HFF-Myc (cell line): Measurements from ENCODE around the gene XRCC3.

ENCODE experiments used
- DNase-seq: peaks from one replicate; pipeline ENCODE4 v3.0.0-alpha.2; 2011; ENCODE audit warnings: low read depth; ENCODE audit errors: extremely low read depth
- H3K4me3 ChIP-seq: replicated peaks from 2 replicates; pipeline ENCODE4 v1.5.1; 2011; ENCODE audit warnings: low read depth, mild to moderate bottlenecking, control low read depth, low read length
- TF ChIP-seq, protein P1 (sequence below): IDR thresholded peaks from 2 replicates; pipeline ENCODE4 v1.5.1; 2012; ENCODE audit warnings: mild to moderate bottlenecking, low read depth, low read length, control low read depth; ENCODE audit errors: missing control alignments

The XRCC3 gene

GRCh38 chr14:103735022-103735421 lies 19.8 kb upstream of the XRCC3 start:
- H3K4me3 ChIP-seq = no peak overlapping the region
- DNase-seq = no peak
- TF ChIP-seq, protein P1, sequence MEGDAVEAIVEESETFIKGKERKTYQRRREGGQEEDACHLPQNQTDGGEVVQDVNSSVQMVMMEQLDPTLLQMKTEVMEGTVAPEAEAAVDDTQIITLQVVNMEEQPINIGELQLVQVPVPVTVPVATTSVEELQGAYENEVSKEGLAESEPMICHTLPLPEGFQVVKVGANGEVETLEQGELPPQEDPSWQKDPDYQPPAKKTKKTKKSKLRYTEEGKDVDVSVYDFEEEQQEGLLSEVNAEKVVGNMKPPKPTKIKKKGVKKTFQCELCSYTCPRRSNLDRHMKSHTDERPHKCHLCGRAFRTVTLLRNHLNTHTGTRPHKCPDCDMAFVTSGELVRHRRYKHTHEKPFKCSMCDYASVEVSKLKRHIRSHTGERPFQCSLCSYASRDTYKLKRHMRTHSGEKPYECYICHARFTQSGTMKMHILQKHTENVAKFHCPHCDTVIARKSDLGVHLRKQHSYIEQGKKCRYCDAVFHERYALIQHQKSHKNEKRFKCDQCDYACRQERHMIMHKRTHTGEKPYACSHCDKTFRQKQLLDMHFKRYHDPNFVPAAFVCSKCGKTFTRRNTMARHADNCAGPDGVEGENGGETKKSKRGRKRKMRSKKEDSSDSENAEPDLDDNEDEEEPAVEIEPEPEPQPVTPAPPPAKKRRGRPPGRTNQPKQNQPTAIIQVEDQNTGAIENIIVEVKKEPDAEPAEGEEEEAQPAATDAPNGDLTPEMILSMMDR = no peak

GRCh38 chr14:103734081-103734888 lies 19.0 kb upstream of the XRCC3 start:
- TF ChIP-seq, protein P1 = no peak
- DNase-seq = no peak
- no peak overlapping the region for H3K4me3 ChIP-seq

GRCh38 chr14:103733651-103734050 lies 18.4 kb upstream of the XRCC3 start:
- H3K4me3 ChIP-seq = no peak overlapping the region
- DNase-seq = no peak
- TF ChIP-seq, protein P1 = no peak

DNA sequence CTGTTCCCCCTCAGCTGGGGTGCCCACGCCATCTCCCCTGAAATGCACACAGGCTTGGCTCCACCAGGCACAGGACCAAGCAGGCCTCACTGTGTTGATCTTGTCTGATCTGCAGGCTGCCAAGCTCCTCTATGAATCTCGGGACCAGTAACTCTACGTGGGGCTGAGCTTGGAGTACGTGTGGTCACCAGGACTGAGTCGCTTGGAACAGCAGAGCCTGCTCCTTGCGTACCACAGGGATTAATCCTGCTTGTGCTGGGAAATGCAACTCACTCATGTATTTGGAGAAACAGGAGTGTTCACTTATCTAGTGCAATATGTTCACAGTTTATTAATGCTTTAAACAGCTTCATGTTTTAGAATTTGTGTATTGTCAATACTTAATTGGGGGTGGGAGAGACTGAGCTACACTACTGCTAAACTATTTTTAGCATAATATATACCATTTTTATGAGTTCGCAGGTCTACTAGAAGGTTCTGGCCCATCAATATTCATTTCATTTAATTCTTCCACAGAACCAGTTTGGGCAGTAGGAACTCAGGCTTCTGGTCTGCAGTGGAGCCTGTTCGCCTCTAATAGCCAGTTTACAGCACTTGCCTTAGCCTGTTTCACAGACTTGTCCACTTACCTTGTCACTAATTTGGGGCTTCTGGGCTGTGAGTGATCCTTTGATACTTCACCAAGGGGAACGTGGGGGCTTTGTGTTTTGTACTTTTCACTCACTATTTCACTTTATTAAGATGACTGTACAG lies 17.8 kb upstream of the XRCC3 start:
- no peak for DNase-seq
- TF ChIP-seq, protein P1 = no peak

GRCh38 chr14:103731916-103732867 lies 16.9 kb upstream of the XRCC3 start:
- no peak overlapping the region for H3K4me3 ChIP-seq
- TF ChIP-seq, protein P1 = no peak
- DNase-seq = no peak

More for the DNA sequence above, 17.8 kb upstream of the XRCC3 start:
- no peak overlapping the region for H3K4me3 ChIP-seq

GRCh38 chr14:103731481-103731880 lies 16.2 kb upstream of the XRCC3 start:
- no peak for DNase-seq
- TF ChIP-seq, protein P1 = no peak
- no peak overlapping the region for H3K4me3 ChIP-seq
